Activated naive CD8-positive, alpha-beta T cell treated with anti-CD3 and anti-CD28 coated beads for 36 hours (primary cell): ENCODE measurements around the gene DGCR8. TPM values are rescaled to one million over a fixed set of nuclear protein-coding genes. Genes with fewer than 3 reads are reported as not detected.

Experiments used
- DNase-seq: peaks from one replicate; pipeline ENCODE4 v3.0.0; 2021
- H3K27ac Mint-ChIP-seq: one replicate; pipeline ENCODE4 v1.8.0; 2022; ENCODE audit warnings: mild to moderate bottlenecking, moderate library complexity, mixed read lengths
- H3K27me3 Mint-ChIP-seq: one replicate; pipeline ENCODE4 v1.8.0; 2022; ENCODE audit warnings: mild to moderate bottlenecking, mixed read lengths
- H3K36me3 Mint-ChIP-seq: one replicate; pipeline ENCODE4 v1.8.0; 2021; ENCODE audit warnings: mild to moderate bottlenecking, mixed read lengths
- H3K4me1 Mint-ChIP-seq: one replicate; pipeline ENCODE4 v1.8.0; 2021; ENCODE audit warnings: mixed read lengths
- H3K4me3 Mint-ChIP-seq: one replicate; pipeline ENCODE4 v1.8.0; 2022; ENCODE audit warnings: mild to moderate bottlenecking, moderate library complexity, mixed read lengths
- H3K9me3 Mint-ChIP-seq: one replicate; pipeline ENCODE4 v1.8.0; 2022; ENCODE audit warnings: mixed read lengths
- total RNA-seq, 2 experiments: library from RNA; stranded (reverse); gene quantifications; one replicate each; pipeline ENCODE4 v1.2.3, GENCODE V29; 2021

Gene DGCR8
- total RNA-seq, 2 experiments from 2014 or later: 42.6 to 47.0 TPM

- Mint-ChIP-seq H3K4me1 (peaks cover 46% of the 10 kb centered on the region), H3K9me3 (no peaks in the 10 kb centered on the region), H3K4me3 (peak overlapping the region; percentile 93), H3K27ac (peak overlapping the region; percentile 85), H3K36me3 (peaks cover 39% of the 10 kb centered on the region), H3K27me3 (no peaks in the 10 kb centered on the region)
- DNase-seq: no peak
Measured at GRCh38 chr22:20114506-20115475, 34.8 kb downstream of the DGCR8 start.

- H3K9me3 Mint-ChIP-seq: no peaks in the 10 kb centered on the region
- peaks cover 46% of the 10 kb centered on the region for H3K36me3 Mint-ChIP-seq
- peak within 1 kb of the TSS; percentile 93 for H3K4me3 Mint-ChIP-seq
- no peaks in the 10 kb centered on the region for H3K27me3 Mint-ChIP-seq
- no peak for DNase-seq
- peak within 1 kb of the TSS; percentile 92 for H3K27ac Mint-ChIP-seq
- peaks cover 47% of the 10 kb centered on the region for H3K4me1 Mint-ChIP-seq
Measured at GRCh38 chr22:20115691-20116375, 35.8 kb downstream of the DGCR8 start, which contains the start of gene RANBP1. Gene RANBP1, plus strand, starts transcription at chr22:20116104. Its CDS starts 81 bp downstream, at chr22:20116185.

GRCh38 chr22:20116376-20116950 lies 36.4 kb downstream of the DGCR8 start:
- H3K4me1 Mint-ChIP-seq: peaks cover 41% of the 10 kb centered on the region

DNA sequence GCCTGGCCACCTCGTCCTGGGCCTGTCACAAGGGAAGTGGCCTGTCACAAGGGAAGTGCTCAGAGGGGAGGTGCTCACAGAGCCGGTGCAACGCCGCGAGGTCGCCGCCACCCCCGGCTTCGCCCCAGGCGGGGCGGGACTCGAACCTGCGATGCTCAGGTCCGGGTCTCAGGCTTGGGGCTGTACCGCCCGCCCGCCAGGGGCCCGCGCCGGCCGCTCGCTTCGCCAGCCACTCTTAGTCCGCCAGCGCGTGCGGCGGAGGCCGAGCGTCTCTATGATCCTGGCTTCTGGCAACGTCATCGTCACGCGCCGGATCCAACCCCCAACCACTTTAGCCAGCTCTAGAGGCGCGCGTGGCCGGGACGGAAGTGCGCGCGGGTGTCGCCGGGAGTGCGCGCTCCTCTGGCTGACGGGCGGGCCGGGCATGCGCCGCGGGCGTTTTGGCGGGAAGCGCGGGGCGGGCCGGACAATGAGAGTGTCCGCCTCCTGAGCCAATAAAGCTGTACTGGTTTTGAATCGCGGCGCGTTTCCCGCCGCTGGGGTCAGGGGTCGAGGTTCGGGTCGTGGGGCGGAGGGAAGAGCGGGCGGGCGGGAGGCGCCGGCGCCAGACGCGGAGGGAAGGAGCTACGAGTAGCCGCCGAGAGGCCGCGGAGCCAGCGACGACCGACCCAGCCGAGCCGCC lies 37.1 kb downstream of the DGCR8 start, which contains the start of gene TRMT2A:
Gene TRMT2A, minus strand, starts transcription at position 276 of the 682 bp plus-strand sequence. CDS start 320 bp downstream, outside the sequence.
- Mint-ChIP-seq H3K36me3 (peaks cover 42% of the 10 kb centered on the region), H3K27me3 (no peaks in the 10 kb centered on the region), H3K27ac (peak within 1 kb of the TSS; percentile 95), H3K4me1 (peaks cover 41% of the 10 kb centered on the region), H3K4me3 (peak within 1 kb of the TSS; percentile 93), H3K9me3 (no peaks in the 10 kb centered on the region)
- DNase-seq: peak; percentile 99

More at GRCh38 chr22:20116376-20116950, 36.4 kb downstream of the DGCR8 start:
- Mint-ChIP-seq H3K4me3 (peak overlapping the region; percentile 93), H3K9me3 (no peaks in the 10 kb centered on the region), H3K27ac (peak overlapping the region; percentile 92), H3K27me3 (no peaks in the 10 kb centered on the region), H3K36me3 (peaks cover 46% of the 10 kb centered on the region)
- DNase-seq: no peak

GRCh38 chr22:20117633-20118299 lies 37.7 kb downstream of the DGCR8 start:
- Mint-ChIP-seq H3K27me3 (no peaks in the 10 kb centered on the region), H3K36me3 (peaks cover 41% of the 10 kb centered on the region), H3K4me3 (peak overlapping the region; percentile 93), H3K4me1 (peaks cover 39% of the 10 kb centered on the region), H3K9me3 (no peaks in the 10 kb centered on the region), H3K27ac (peak overlapping the region; percentile 95)
- DNase-seq: peak; percentile 84

- DNase-seq: no peak
- no peaks in the 10 kb centered on the region for H3K27me3 Mint-ChIP-seq
- H3K4me3 Mint-ChIP-seq: peak overlapping the region; percentile 93
- H3K9me3 Mint-ChIP-seq: no peaks in the 10 kb centered on the region
- peaks cover 40% of the 10 kb centered on the region for H3K36me3 Mint-ChIP-seq
- peak overlapping the region; percentile 95 for H3K27ac Mint-ChIP-seq
- H3K4me1 Mint-ChIP-seq: peaks cover 39% of the 10 kb centered on the region
Measured at GRCh38 chr22:20118300-20119020, 38.4 kb downstream of the DGCR8 start.

- no peaks in the 10 kb centered on the region for H3K9me3 Mint-ChIP-seq
- peaks cover 30% of the 10 kb centered on the region for H3K36me3 Mint-ChIP-seq
- peaks cover 25% of the 10 kb centered on the region for H3K4me1 Mint-ChIP-seq
- H3K27ac Mint-ChIP-seq: no peak overlapping the region
- no peaks in the 10 kb centered on the region for H3K27me3 Mint-ChIP-seq
- H3K4me3 Mint-ChIP-seq: no peak overlapping the region
- no peak for DNase-seq
Measured at GRCh38 chr22:20121856-20122415, 41.9 kb downstream of the DGCR8 start.

- Mint-ChIP-seq H3K27me3 (no peaks in the 10 kb centered on the region), H3K9me3 (no peaks in the 10 kb centered on the region), H3K4me3 (no peak overlapping the region), H3K36me3 (peaks cover 29% of the 10 kb centered on the region), H3K4me1 (peaks cover 32% of the 10 kb centered on the region), H3K27ac (peak overlapping the region; percentile 29)
- no peak for DNase-seq
Measured at GRCh38 chr22:20123366-20124082, 43.5 kb downstream of the DGCR8 start.

GRCh38 chr22:20124083-20124787 lies 44.2 kb downstream of the DGCR8 start:
- Mint-ChIP-seq H3K4me1 (peaks cover 36% of the 10 kb centered on the region), H3K4me3 (no peak overlapping the region), H3K27ac (peak overlapping the region; percentile 48), H3K36me3 (peaks cover 23% of the 10 kb centered on the region), H3K9me3 (no peaks in the 10 kb centered on the region), H3K27me3 (no peaks in the 10 kb centered on the region)
- no peak for DNase-seq

DNA sequence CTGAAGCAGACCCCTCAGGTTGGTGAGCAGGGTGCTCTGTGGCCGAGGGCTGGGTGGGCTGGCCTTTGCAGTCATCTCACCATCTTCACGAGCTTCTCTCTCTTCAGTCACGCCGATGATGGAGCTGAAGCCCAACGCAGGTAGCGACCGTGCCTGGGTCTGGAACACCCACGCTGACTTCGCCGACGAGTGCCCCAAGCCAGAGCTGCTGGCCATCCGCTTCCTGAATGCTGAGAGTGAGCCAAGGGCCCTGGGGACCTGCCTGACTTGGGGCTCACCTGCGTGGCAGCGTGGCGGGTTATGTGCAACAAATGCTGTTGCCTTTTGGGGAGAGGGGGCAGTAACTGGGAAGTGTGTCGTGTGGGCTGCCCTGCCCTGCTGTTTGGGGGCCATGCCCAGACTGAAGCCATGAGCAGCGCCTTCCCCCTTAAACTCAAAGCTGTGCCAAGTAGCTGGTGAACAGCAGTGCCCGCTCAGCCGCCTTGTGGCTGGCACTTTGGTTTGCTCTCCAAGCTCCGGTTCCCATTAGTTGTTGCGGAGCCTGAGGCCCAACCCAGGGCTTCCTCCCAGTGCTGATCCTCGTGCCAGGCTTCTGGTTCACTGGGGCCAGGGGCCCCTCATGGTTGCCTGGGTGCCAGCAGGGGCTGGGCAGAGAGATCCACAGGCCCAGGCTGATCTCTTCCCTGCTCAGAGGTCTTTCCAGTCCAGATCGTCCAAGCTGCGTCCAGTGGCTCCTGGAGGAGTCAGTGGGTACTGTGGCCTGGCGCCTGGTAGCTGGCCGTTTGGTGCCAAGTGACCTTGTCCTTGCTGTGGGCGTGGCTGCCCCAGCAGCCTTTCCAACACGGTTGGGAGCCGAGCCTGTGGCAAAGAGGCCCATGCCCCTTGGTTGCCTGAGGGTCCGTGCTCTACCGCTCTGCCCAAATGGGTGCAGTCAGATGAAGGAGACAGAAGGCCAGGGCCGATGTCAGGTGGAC lies 45.4 kb downstream of the DGCR8 start:
- no peaks in the 10 kb centered on the region for H3K9me3 Mint-ChIP-seq
- peaks cover 31% of the 10 kb centered on the region for H3K4me1 Mint-ChIP-seq

DNA sequence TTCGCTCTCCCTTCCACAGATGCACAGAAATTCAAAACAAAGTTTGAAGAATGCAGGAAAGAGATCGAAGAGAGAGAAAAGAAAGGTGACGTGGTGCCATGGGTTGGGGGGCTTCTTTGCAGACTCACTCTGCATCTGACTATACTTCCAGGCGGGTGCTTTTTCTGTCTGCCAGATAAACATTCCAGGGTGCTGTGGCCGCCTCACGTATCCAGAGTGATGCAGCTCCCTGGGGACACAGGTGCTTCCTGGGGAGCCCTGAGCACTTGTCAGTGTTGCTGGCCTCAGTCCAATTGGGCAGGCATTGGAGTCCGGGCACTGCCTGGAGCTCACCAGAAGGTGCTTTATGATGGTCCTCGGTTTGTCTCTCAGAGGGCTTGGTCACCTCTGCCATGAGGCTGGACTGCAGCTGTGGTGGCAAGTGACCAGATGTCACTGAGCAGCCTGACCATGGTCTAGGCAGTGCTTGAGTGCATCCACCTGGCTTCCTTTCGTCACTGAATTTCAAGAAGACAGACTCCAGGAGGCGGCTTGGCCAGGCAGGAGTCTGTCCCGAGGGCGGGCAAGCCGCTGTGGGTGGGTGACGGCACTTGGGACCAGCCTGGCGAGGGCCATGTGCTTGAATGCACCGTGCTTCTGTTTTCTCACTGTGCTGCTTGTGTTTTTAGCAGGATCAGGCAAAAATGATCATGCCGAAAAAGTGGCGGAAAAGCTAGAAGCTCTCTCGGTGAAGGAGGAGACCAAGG lies 46.4 kb downstream of the DGCR8 start:
- peak overlapping the region; percentile 1 for H3K27ac Mint-ChIP-seq
- peaks cover 31% of the 10 kb centered on the region for H3K4me1 Mint-ChIP-seq
- peaks cover 8% of the 10 kb centered on the region for H3K36me3 Mint-ChIP-seq
- no peaks in the 10 kb centered on the region for H3K9me3 Mint-ChIP-seq
- no peaks in the 10 kb centered on the region for H3K27me3 Mint-ChIP-seq
- no peak overlapping the region for H3K4me3 Mint-ChIP-seq
- DNase-seq: no peak

More for the DNA sequence above, 45.4 kb downstream of the DGCR8 start:
- H3K4me3 Mint-ChIP-seq: no peak overlapping the region
- no peak for DNase-seq
- H3K27me3 Mint-ChIP-seq: no peaks in the 10 kb centered on the region
- H3K36me3 Mint-ChIP-seq: peaks cover 11% of the 10 kb centered on the region
- peak overlapping the region; percentile 1 for H3K27ac Mint-ChIP-seq
